Esophagus squamous epithelium (tissue), 5 donors: ENCODE data around the gene STARD5. TPM values are rescaled to one million over a fixed set of nuclear protein-coding genes. Genes with fewer than 3 reads are reported as not detected.

Source experiments
- DNase-seq: peaks from one replicate; lab custom pipeline; 2025; lab: John Stamatoyannopoulos, UW
- H3K27ac ChIP-seq, 4 donors: fragments of 200-600 bp; sonication (generic); one replicate each; pipeline ENCODE4 v1.5.1; 2016 to 2019; ENCODE audit warnings: mild to moderate bottlenecking in 1 of 4
- H3K27me3 ChIP-seq, 4 donors: fragments of 200-600 bp; sonication (generic); 1 replicate in 3 of 4; 2 replicates in 1 of 4; pipeline versions ENCODE4 v1.5.1 to v1.6.0; 2017 to 2021; ENCODE audit warnings: antibody characterized with exemption in 1 of 4
- H3K36me3 ChIP-seq, 3 donors: fragments of 200-600 bp; sonication (generic); one replicate each; pipeline ENCODE4 v1.5.1; 2016 to 2019
- H3K4me1 ChIP-seq, 3 donors: fragments of 200-600 bp; sonication (generic); one replicate each; pipeline ENCODE4 v1.5.1; 2017 to 2019
- H3K4me3 ChIP-seq, 4 donors: fragments of 200-600 bp; sonication (generic); 1 replicate in 3 of 4; 2 replicates in 1 of 4; pipeline ENCODE4 v1.5.1; 2016 to 2019; ENCODE audit warnings: mild to moderate bottlenecking in 2 of 4, moderate library complexity in 1 of 4
- H3K9me3 ChIP-seq, 3 donors: fragments of 200-600 bp; sonication (generic); one replicate each; pipeline ENCODE4 v1.5.1; 2016 to 2019
- CTCF ChIP-seq, 6 experiments: fragments of 450-650 bp in 4 of 6; fragments of 200-600 bp in 2 of 6; sonication (generic) in 2 of 6; IDR thresholded peaks; one replicate each; pipeline ENCODE4 v1.5.1; 2016 to 2019; ENCODE audit warnings: antibody characterized with exemption in 6 of 6, mild to moderate bottlenecking in 4 of 6, moderate library complexity in 4 of 6
- POLR2A ChIP-seq, 4 donors: fragments of 450-650 bp; IDR thresholded peaks; one replicate each; pipeline ENCODE4 v1.6.1; 2017; ENCODE audit warnings: antibody characterized with exemption in 4 of 4, mild to moderate bottlenecking in 4 of 4, moderate library complexity in 3 of 4
- WGBS, 2 donors: methylation state at CpG; one replicate each; pipeline ENCODE4 v1.1.5; 2018; 5-methylcytosine and 5-hydroxymethylcytosine counted together
- intact Hi-C: fragments of 100-400 bp; cut with DNase I; formaldehyde crosslinking; loops from one replicate; pipeline ENCODE4 v1.15.0; 2022
- total RNA-seq, 4 donors: library from RNA; depleted of rRNA; stranded (reverse); fragments of >200 nt; gene quantifications; one replicate each; pipeline ENCODE4 v1.1.0, GENCODE V29; 2016
- donor health status: DM: yes; HTN: yes; CAD: no.

STARD5 gene
- 10 to 100 TPM; 14.9 to 21.2 (median 17.5) TPM for total RNA-seq

- H3K27me3 ChIP-seq = no peaks in the 10 kb centered on the region
- peaks cover 0 to 33% (median 5%) of the 10 kb centered on the region in 3 donors for H3K4me1 ChIP-seq
- peak within 1 kb of the TSS; percentile 91 to 95 (median 93) for H3K27ac ChIP-seq
- TF ChIP-seq CTCF (IDR thresholded peaks at IDR 0.05) (no peak), POLR2A (IDR thresholded peaks at IDR 0.05) (peak in 2 of 4 donors; percentile 74 to 94)
- H3K9me3 ChIP-seq = no peaks in the 10 kb centered on the region
- H3K36me3 ChIP-seq = peaks cover 0 to 25% (median 5%) of the 10 kb centered on the region in 3 donors
- WGBS, 2 donors = 0 to 1% methylated on average over 11 to 18 of the region's 67 CpGs
- intact Hi-C loops = no loop called here
- peak; percentile 92 for DNase-seq
- peak within 1 kb of the TSS; percentile 51 to 90 (median 80) for H3K4me3 ChIP-seq
These were observed at the start of gene STARD5 for GRCh38 chr15:81323944-81324881. STARD5 (minus strand) TSS chr15:81324141; CDS start chr15:81324099, 42 bp downstream.

- Histone ChIP-seq H3K9me3 (no peaks in the 10 kb centered on the region), H3K4me3 (no peak overlapping the region), H3K27me3 (no peaks in the 10 kb centered on the region), H3K4me1 (no peaks in the 10 kb centered on the region), H3K36me3 (no peaks in the 10 kb centered on the region), H3K27ac (no peak overlapping the region)
- no peak for DNase-seq
- 75 to 78% methylated on average over 5 of the region's 5 CpGs for WGBS, 2 donors
- TF ChIP-seq POLR2A (IDR thresholded peaks at IDR 0.05) = no peak
- TF ChIP-seq CTCF (IDR thresholded peaks at IDR 0.05) = no peak
- intact Hi-C loops = no loop called here
These were observed 49.2 kb upstream of the STARD5 start for GRCh38 chr15:81373176-81373575.

GRCh38 chr15:81372575-81372974, 48.6 kb upstream of the STARD5 start:
- H3K4me3 ChIP-seq = no peak overlapping the region
- no peaks in the 10 kb centered on the region for H3K4me1 ChIP-seq
- no peak for DNase-seq
- H3K36me3 ChIP-seq = no peaks in the 10 kb centered on the region
- WGBS, 2 donors = 70 to 72% methylated on average over 3 of the region's 3 CpGs
- intact Hi-C loops = no loop called here
- TF ChIP-seq CTCF (IDR thresholded peaks at IDR 0.05) (no peak), POLR2A (IDR thresholded peaks at IDR 0.05) (no peak)
- H3K27me3 ChIP-seq = no peaks in the 10 kb centered on the region
- H3K9me3 ChIP-seq = no peaks in the 10 kb centered on the region
- H3K27ac ChIP-seq = no peak overlapping the region

- intact Hi-C loops = no loop called here
- WGBS, 2 donors = 73 to 79% methylated on average over 5 of the region's 5 CpGs
- H3K36me3 ChIP-seq = no peaks in the 10 kb centered on the region
- H3K27me3 ChIP-seq = no peaks in the 10 kb centered on the region
- H3K9me3 ChIP-seq = no peaks in the 10 kb centered on the region
- DNase-seq = no peak
- H3K4me1 ChIP-seq = no peaks in the 10 kb centered on the region
- H3K27ac ChIP-seq = no peak overlapping the region
- H3K4me3 ChIP-seq = no peak overlapping the region
- TF ChIP-seq POLR2A (IDR thresholded peaks at IDR 0.05) (no peak), CTCF (IDR thresholded peaks at IDR 0.05) (no peak)
These were observed 40.0 kb upstream of the STARD5 start for GRCh38 chr15:81363718-81364500.
